PC-3 (cell line): ENCODE measurements around the gene TRPM7. TPM values are rescaled to one million over a fixed set of nuclear protein-coding genes. Genes with fewer than 3 reads are reported as not detected.

Experiments
- ATAC-seq: fragments of 200-7000 bp; cut with Tn5 transposase; 2 replicates; pipeline ENCODE4 v1.9.1; 2020; ENCODE audit warnings: mild to moderate bottlenecking, moderate library complexity
- BruUV-seq: library from RNA; stranded (reverse); fragments of 400-500 nt; replicated peaks from 2 replicates; lab custom pipeline; 2021; lab: Mats Ljungman, UMichigan
- CTCF ChIA-PET: fragments of 300-600 bp; sonication (Branson Sonifier 250); formaldehyde crosslinking; loops from one replicate; lab custom pipeline; 2022; ENCODE audit warnings: antibody characterized with exemption; lab: Charles Lee
- POLR2A ChIA-PET: fragments of 300-600 bp; sonication (Branson Sonifier 250); formaldehyde crosslinking; loops from one replicate; lab custom pipeline; 2022; ENCODE audit warnings: antibody characterized with exemption; ENCODE audit not compliant: unreplicated experiment; lab: Charles Lee
- DNase-seq: peaks from one replicate; pipeline ENCODE4 v3.0.0-alpha.2; 2015
- H2AFZ ChIP-seq: fragments of 300-600 bp; sonication (generic); 2 replicates; pipeline ENCODE4 v1.6.0; 2016; ENCODE audit warnings: antibody characterized with exemption, low read length
- H3F3A ChIP-seq: fragments of 300-600 bp; sonication (generic); one replicate; pipeline ENCODE4 v1.6.0; 2017; ENCODE audit warnings: antibody characterized with exemption, low read length, control low read depth, mild to moderate bottlenecking; ENCODE audit not compliant: unreplicated experiment
- H3K27ac ChIP-seq: fragments of 300-600 bp; sonication (generic); 2 replicates; pipeline ENCODE4 v1.5.1; 2016; ENCODE audit warnings: mild to moderate bottlenecking, low read length
- H3K27me3 ChIP-seq: fragments of 300-600 bp; sonication (generic); 2 replicates; pipeline ENCODE4 v1.6.1; 2016; ENCODE audit warnings: low read length, mixed read lengths
- H3K36me3 ChIP-seq: fragments of 300-600 bp; sonication (generic); 2 replicates; pipeline ENCODE4 v1.6.1; 2016; ENCODE audit warnings: low read depth, mixed run types, low read length, mixed read lengths
- H3K4me1 ChIP-seq: fragments of 300-600 bp; sonication (generic); 2 replicates; pipeline ENCODE4 v1.5.1; 2016; ENCODE audit warnings: low read length; ENCODE audit not compliant: insufficient read depth
- H3K4me2 ChIP-seq: fragments of 300-600 bp; sonication (generic); 2 replicates; pipeline ENCODE4 v1.6.0; 2016; ENCODE audit warnings: low read length
- H3K4me3 ChIP-seq: fragments of 300-600 bp; sonication (generic); 2 replicates; pipeline ENCODE4 v1.5.1; 2016; ENCODE audit warnings: mild to moderate bottlenecking, low read length, mixed read lengths
- H3K79me2 ChIP-seq: fragments of 300-600 bp; sonication (generic); 2 replicates; pipeline ENCODE4 v1.6.1; 2017; ENCODE audit warnings: low read length, mixed read lengths
- H3K9ac ChIP-seq: fragments of 300-600 bp; sonication (generic); 2 replicates; pipeline ENCODE4 v1.6.0; 2016; ENCODE audit warnings: mild to moderate bottlenecking, low read length
- H3K9me2 ChIP-seq: fragments of 300-600 bp; sonication (generic); replicated peaks from 2 replicates; pipeline ENCODE4 v1.6.1; 2016; ENCODE audit warnings: mixed run types, low read length, mixed read lengths
- H3K9me3 ChIP-seq: fragments of 300-600 bp; sonication (generic); 2 replicates; pipeline ENCODE4 v1.6.1; 2016; ENCODE audit warnings: low read length, mixed read lengths
- H4K20me1 ChIP-seq: fragments of 300-600 bp; sonication (generic); 2 replicates; pipeline ENCODE4 v1.6.1; 2016; ENCODE audit warnings: low read length, mixed read lengths
- CTCF ChIP-seq: fragments of 300-600 bp; sonication (generic); conservative IDR thresholded peaks from 2 replicates; pipeline ENCODE4 v1.5.1; 2017; ENCODE audit warnings: antibody characterized with exemption, low read depth, mild to moderate bottlenecking, low read length
- EZH2 ChIP-seq: fragments of 300-600 bp; sonication (generic); IDR thresholded peaks from one replicate; pipeline ENCODE4 v1.6.1; 2017; ENCODE audit warnings: antibody characterized with exemption, mild to moderate bottlenecking, low read length; ENCODE audit not compliant: unreplicated experiment
- EZH2phosphoT487 ChIP-seq: fragments of 300-600 bp; sonication (generic); IDR thresholded peaks from 2 replicates; pipeline ENCODE4 v1.6.1; 2018; ENCODE audit warnings: mild to moderate bottlenecking, antibody characterized with exemption, low read length, borderline replicate concordance
- intact Hi-C: fragments of 100-400 bp; cut with micrococcal nuclease; formaldehyde crosslinking; loops from 2 replicates; pipeline ENCODE4 v1.9.0; 2023
- total RNA-seq: library from RNA; depleted of rRNA; stranded (reverse); fragments of >200 nt; gene quantifications from 2 replicates; pipeline ENCODE4 v1.2.3, GENCODE V29; 2014

The TRPM7 gene
- total RNA-seq, 1 experiment from 2014 or later, result 13.3 TPM

GRCh38 chr15:50523851-50524251 is 162.7 kb downstream of the TRPM7 start:
- Histone ChIP-seq H3K4me1 (no peaks in the 10 kb centered on the region), H3F3A (no peaks in the 10 kb centered on the region), H3K27me3 (no peaks in the 10 kb centered on the region), H3K9ac (no peak overlapping the region), H3K4me3 (no peak overlapping the region), H3K36me3 (no peaks in the 10 kb centered on the region), H4K20me1 (no peaks in the 10 kb centered on the region), H3K4me2 (no peak overlapping the region), H3K9me2 (no peaks in the 10 kb centered on the region), H3K27ac (no peak overlapping the region), H2AFZ (no peak overlapping the region), H3K79me2 (no peaks in the 10 kb centered on the region), H3K9me3 (no peaks in the 10 kb centered on the region)
- ChIA-PET POLR2A (no interaction called here), CTCF (no interaction called here)
- ATAC-seq, result no peak
- no TSS peak for BruUV-seq
- DNase-seq, result no peak
- TF ChIP-seq CTCF (no peak), EZH2phosphoT487 (no peak), EZH2 (no peak)
- intact Hi-C loops, result no loop called here

GRCh38 chr15:50519740-50520425 is 166.7 kb downstream of the TRPM7 start:
- no peak for DNase-seq
- TF ChIP-seq CTCF, result no peak
- TF ChIP-seq EZH2, result no peak
- TF ChIP-seq EZH2phosphoT487, result no peak
- no peak overlapping the region for H3K27ac ChIP-seq
- no peak overlapping the region for H2AFZ ChIP-seq
- H3K79me2 ChIP-seq, result no peaks in the 10 kb centered on the region
- no peaks in the 10 kb centered on the region for H3K9me3 ChIP-seq
- intact Hi-C loops, result no loop called here
- H3K9ac ChIP-seq, result no peak overlapping the region
- no peaks in the 10 kb centered on the region for H4K20me1 ChIP-seq
- H3F3A ChIP-seq, result no peaks in the 10 kb centered on the region
- H3K4me3 ChIP-seq, result no peak overlapping the region
- H3K4me1 ChIP-seq, result no peaks in the 10 kb centered on the region
- no peaks in the 10 kb centered on the region for H3K27me3 ChIP-seq
- H3K9me2 ChIP-seq, result no peaks in the 10 kb centered on the region
- CTCF ChIA-PET, result no interaction called here
- no peak overlapping the region for H3K4me2 ChIP-seq
- POLR2A ChIA-PET, result no interaction called here
- no peak for ATAC-seq
- BruUV-seq, result no TSS peak
- H3K36me3 ChIP-seq, result no peaks in the 10 kb centered on the region

GRCh38 chr15:50513001-50513400 is 173.6 kb downstream of the TRPM7 start:
- Histone ChIP-seq H3F3A (no peaks in the 10 kb centered on the region), H3K36me3 (no peaks in the 10 kb centered on the region), H3K9me2 (no peaks in the 10 kb centered on the region), H3K9ac (no peak overlapping the region), H3K27ac (no peak overlapping the region), H2AFZ (no peak overlapping the region), H3K9me3 (no peaks in the 10 kb centered on the region), H4K20me1 (no peaks in the 10 kb centered on the region), H3K4me3 (no peak overlapping the region), H3K79me2 (no peaks in the 10 kb centered on the region), H3K27me3 (no peaks in the 10 kb centered on the region), H3K4me1 (no peaks in the 10 kb centered on the region), H3K4me2 (no peak overlapping the region)
- CTCF ChIA-PET, result no interaction called here
- BruUV-seq, result no TSS peak
- ATAC-seq, result no peak
- POLR2A ChIA-PET, result no interaction called here
- intact Hi-C loops, result no loop called here
- no peak for DNase-seq
- no peak for TF ChIP-seq CTCF
- no peak for TF ChIP-seq EZH2
- TF ChIP-seq EZH2phosphoT487, result no peak
